Pancreas (tissue), 10 donors: ENCODE results near the gene DHRS2. TPM values are rescaled to one million over a fixed set of nuclear protein-coding genes. Genes with fewer than 3 reads are reported as not detected.
"Not testable (repeated sequence)": the region's sequence is repeated elsewhere in the genome, so short reads cannot be mapped to it uniquely, and the experiment has no call there.

Experiments
- ATAC-seq, 4 donors: fragments of 200-7000 bp; cut with Tn5 transposase; one replicate each; pipeline versions ENCODE4 v1.8.0 to v1.9.1; 2020; ENCODE audit warnings: mild to moderate bottlenecking in 4 of 4, moderate library complexity in 4 of 4
- DNase-seq, 6 donors: peaks; one replicate each; pipeline ENCODE4 v3.0.0-alpha.2; 2020
- FAIRE-seq: peaks from 2 replicates; lab custom pipeline; 2012; peaks lifted over from hg19 to GRCh38; lab: Jason Lieb, UNC
- H3K27ac ChIP-seq, 4 donors: fragments of 200-600 bp; sonication (generic); 1 replicate in 3 of 4; 2 replicates in 1 of 4; pipeline versions ENCODE4 v1.5.0 to v1.8.0; 2020
- H3K27me3 ChIP-seq, 4 donors: fragments of 200-600 bp; one replicate each; pipeline ENCODE4 v1.8.0; 2021
- H3K36me3 ChIP-seq, 3 donors: fragments of 200-600 bp; sonication (generic) in 1 of 3; one replicate each; pipeline versions ENCODE4 v1.5.0 to v1.8.0; 2020 to 2021
- H3K4me1 ChIP-seq, 3 donors: fragments of 200-600 bp; one replicate each; pipeline ENCODE4 v1.8.0; 2021
- H3K4me3 ChIP-seq, 4 donors: fragments of 200-600 bp; sonication (generic) in 2 of 4; one replicate each; pipeline versions ENCODE4 v1.5.0 to v1.8.0; 2020 to 2021
- H3K9me3 ChIP-seq, 4 donors: fragments of 200-600 bp; one replicate each; pipeline ENCODE4 v1.8.0; 2021
- WGBS, 2 donors: extraction: QIAGEN DNeasy Blood & Tissue Kit; methylation state at CpG; one replicate each; pipeline ENCODE4 v1.1.7; 2013; 5-methylcytosine and 5-hydroxymethylcytosine counted together
- intact Hi-C, 3 donors: fragments of 100-400 bp; cut with DNase I; formaldehyde crosslinking; loops; one replicate each; pipeline versions ENCODE4 v1.11.1 to v1.14.2; 2022
- polyA plus RNA-seq, 2 donors: library from polyadenylated mRNA; stranded (reverse); fragments of 200-250 nt; gene quantifications; one replicate each; pipeline ENCODE4 v1.2.3, GENCODE V29; 2013
- total RNA-seq, 6 donors: library from RNA; stranded (reverse); fragmentation: NEBNext Ultra II Directional in 4 of 6; extraction: Animal tissue kit (Norgen Biotek cat#: 25700) in 4 of 6; gene quantifications; one replicate each; pipeline versions ENCODE4 v1.2.1 to v1.2.4, GENCODE V29; 2021 to 2023
- TF ChIP-seq, protein P1 (sequence below), 4 donors: fragments of 200-600 bp; sonication (generic) in 3 of 4; IDR thresholded peaks; one replicate each; pipeline versions ENCODE4 v1.5.0 to v1.8.0; 2021; ENCODE audit warnings: antibody characterized with exemption in 4 of 4
- donor health status: healthy with polysubstance abuse.
- donor health status: DM: no; HTN: no; CAD: no; lungs with moderate emphysema.
- donor health status: DM: no; HTN: no; CAD: no.
- donor health status: control.
- donor health status: control.
- donor health status: Bipolar disorder and iron deficiency.
- donor health status: DM: yes; HTN: yes; CAD: no.
- donor health status: DM: no; HTN: no; CAD: no.
- donor health status: DM: no; HTN: no; CAD: no.
- donor health status: DM: yes; HTN: yes; CAD: no.

The DHRS2 gene
- total and polyA plus RNA-seq, 8 donors, result 0.43 to 21.6 (median 4.8) TPM

DNA sequence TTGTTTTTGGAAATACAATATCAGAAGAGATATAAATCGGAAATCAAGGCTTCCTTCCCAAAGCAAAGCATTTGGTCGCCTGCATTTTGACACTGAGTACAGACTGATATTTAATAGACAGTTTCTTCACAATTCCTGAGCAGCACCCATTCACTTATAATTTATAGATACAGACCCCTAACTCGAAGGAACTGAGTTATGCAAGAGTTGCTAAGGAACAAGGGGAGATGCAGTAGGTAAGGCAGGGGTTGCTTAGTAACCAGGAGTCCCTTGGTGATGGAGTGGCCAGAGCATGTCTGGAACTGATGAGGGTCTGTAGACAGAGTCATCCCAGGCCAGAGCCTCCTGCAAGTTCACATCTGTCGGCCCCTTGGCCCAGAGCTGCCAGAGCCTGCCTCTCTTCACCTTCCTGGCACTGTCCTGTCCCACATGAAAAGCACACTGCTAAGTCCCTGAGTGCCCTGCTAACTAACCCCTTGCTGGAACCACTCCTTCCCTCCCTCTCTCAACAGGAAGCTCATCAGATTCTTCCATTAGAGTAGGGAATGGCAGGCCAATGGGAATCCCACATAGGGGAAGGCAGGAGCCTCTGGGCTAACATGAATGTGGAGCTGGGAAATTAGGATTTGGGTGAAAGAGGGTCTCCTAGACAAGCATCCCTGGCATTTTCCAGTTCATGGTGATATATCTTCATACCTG, 3.6 kb upstream of the DHRS2 start:
- Histone ChIP-seq H3K4me3 (no peak overlapping the region), H3K36me3 (no peaks in the 10 kb centered on the region), H3K27me3 (no peaks in the 10 kb centered on the region), H3K4me1 (peaks cover 0 to 14% (median 4%) of the 10 kb centered on the region in 3 donors), H3K27ac (peak overlapping the region; percentile 39 to 87 (median 69)), H3K9me3 (no peaks in the 10 kb centered on the region)
- intact Hi-C loops, result no loop called here
- no peak for FAIRE-seq
- no peak for DNase-seq
- ATAC-seq, result peak; percentile 6 to 17 (median 14)
- TF ChIP-seq, protein P1, sequence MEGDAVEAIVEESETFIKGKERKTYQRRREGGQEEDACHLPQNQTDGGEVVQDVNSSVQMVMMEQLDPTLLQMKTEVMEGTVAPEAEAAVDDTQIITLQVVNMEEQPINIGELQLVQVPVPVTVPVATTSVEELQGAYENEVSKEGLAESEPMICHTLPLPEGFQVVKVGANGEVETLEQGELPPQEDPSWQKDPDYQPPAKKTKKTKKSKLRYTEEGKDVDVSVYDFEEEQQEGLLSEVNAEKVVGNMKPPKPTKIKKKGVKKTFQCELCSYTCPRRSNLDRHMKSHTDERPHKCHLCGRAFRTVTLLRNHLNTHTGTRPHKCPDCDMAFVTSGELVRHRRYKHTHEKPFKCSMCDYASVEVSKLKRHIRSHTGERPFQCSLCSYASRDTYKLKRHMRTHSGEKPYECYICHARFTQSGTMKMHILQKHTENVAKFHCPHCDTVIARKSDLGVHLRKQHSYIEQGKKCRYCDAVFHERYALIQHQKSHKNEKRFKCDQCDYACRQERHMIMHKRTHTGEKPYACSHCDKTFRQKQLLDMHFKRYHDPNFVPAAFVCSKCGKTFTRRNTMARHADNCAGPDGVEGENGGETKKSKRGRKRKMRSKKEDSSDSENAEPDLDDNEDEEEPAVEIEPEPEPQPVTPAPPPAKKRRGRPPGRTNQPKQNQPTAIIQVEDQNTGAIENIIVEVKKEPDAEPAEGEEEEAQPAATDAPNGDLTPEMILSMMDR (IDR thresholded peaks at IDR 0.05), result no peak
- WGBS, 2 donors, result 30 to 31% methylated on average over 4 of the region's 4 CpGs

DNA sequence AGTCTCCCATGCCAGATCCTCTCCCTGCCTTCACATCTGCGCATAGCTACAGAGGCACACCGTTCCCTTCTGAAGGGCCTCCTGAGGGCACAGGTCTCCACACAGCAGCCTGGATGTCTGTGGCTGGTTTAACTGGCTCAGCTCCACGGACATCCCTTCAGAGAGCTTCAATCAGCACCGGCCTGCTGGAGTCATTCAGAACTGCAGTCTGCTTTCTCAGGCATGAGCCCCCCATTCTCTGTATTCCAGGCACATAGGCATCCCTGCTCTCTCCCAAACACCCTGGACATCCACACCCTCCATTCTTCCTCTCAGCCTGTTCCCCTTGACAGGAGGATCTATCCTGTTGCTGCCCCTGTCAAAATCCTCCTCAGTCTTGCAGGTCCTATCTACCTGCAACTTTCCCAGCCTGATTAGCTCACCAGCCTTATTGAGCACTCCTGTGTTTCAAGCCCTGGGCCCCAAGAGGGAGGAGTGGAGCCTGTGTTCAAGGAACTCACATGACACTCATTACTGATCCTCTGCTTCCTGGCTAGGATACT, 2.9 kb upstream of the DHRS2 start:
- ATAC-seq (no peak), FAIRE-seq (no peak), DNase-seq (no peak)
- H3K9me3 ChIP-seq, result no peaks in the 10 kb centered on the region
- intact Hi-C loops, result no loop called here
- no peaks in the 10 kb centered on the region for H3K27me3 ChIP-seq
- TF ChIP-seq, protein P1 (IDR thresholded peaks at IDR 0.05), result no peak
- no peak overlapping the region for H3K4me3 ChIP-seq
- 85% methylated on average over 4 of the region's 4 CpGs for WGBS, 2 donors
- H3K27ac ChIP-seq, result peak overlapping the region in 2 of 4 donors; percentile 85 to 87
- H3K4me1 ChIP-seq, result peaks cover 0 to 14% (median 4%) of the 10 kb centered on the region in 3 donors
- H3K36me3 ChIP-seq, result no peaks in the 10 kb centered on the region

DNA sequence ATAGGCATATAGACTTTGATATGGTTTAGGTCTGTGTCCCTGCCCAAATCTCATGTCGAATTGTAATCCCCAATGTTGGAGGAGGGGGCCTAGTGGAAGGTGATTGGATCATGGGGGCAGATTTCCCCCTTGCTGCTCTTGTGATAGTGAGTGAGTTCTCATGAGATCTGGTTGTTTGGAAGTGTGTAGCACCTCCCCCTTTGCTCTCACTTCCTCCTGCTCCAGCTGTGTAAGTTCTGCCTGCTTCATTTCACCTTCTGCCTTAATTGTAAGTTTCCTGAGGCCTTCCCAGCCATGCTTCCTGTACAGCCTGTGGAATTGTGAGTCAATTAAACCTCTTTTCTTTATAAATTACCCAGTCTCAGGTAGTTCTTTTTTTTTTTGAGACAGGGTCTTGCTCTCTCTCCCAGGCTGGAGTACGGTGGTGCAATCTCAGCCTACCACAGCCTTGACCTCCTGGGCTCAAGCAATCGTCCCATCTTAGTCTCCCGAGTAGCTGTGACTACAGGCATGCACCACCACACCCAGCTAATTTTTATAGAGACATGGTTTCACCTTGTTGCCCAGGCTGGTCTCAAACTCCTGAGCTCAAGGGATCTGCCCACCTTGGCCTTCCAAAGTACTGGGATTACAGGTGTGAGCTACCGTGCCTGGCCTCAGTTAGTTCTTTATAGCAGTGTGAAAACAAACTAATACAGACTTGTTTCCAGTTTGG, 1.3 kb upstream of the DHRS2 start:
- intact Hi-C loops, FAIRE-seq: not testable (repeated sequence)

DNA sequence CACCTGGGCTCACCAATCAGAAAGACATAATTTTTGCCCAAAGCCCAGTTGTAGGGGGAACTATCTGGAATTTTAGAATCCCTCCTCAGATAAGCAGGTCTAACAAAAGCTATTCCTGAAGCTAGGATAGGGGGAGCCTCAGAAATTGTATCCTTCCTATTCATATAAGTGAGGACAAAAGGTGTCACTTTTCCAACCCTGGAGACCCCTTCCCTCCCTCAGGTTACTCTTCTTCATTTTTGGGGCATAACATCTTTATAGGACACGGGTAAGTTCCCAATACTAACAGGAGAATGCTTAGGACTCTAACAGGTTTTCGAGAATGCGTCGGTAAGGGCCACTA, 1.1 kb downstream of the DHRS2 start:
- FAIRE-seq, H3K4me3 ChIP-seq, H3K27me3 ChIP-seq, H3K4me1 ChIP-seq, DNase-seq, H3K27ac ChIP-seq, intact Hi-C loops, H3K9me3 ChIP-seq, ATAC-seq, H3K36me3 ChIP-seq: not testable (repeated sequence)
- 91 to 97% methylated on average over 4 of the region's 4 CpGs for WGBS, 2 donors

More for the DNA sequence above, 1.3 kb upstream of the DHRS2 start:
- H3K4me3 ChIP-seq, DNase-seq, H3K27ac ChIP-seq, H3K27me3 ChIP-seq, H3K36me3 ChIP-seq, H3K9me3 ChIP-seq, ATAC-seq: not testable (repeated sequence)
- peaks cover 0 to 14% (median 4%) of the 10 kb centered on the region in 3 donors for H3K4me1 ChIP-seq
- 74 to 83% methylated on average over 5 of the region's 5 CpGs for WGBS, 2 donors

DNA sequence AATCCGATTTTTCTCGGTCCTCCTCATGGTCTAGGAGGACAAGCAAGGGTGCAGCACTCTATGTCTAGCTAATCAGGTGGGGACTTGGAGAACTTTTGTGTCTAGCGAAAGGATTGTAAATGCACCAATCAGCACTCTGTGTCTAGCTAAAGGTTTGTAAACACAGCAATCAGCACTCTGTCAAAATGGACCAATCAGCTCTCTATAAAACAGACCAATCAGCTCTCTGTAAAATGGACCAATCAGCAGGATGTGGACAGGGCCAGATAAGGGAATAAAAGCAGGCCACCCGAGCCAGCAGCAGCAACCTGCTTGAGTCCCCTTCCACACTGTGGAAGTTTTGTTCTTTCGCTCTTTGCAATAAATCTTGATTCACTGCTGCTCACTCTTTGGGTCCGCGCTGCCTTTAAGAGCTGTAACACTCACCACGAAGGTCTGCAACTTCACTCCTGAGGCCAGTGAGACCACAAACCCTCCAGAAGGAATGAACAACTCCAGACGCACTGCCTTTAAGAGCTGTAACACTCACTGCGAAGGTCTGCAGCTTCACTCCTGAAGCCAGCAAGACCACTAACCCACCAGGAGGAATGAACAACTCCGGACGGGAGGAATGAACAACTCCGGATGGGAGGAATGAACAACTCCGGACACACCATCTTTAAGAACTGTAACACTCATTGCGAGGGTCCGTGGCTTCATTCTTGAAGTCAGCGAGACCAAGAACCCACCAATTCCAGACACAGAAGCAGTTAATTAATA, 1.7 kb downstream of the DHRS2 start:
- DNase-seq, H3K9me3 ChIP-seq, H3K27ac ChIP-seq, ATAC-seq, H3K4me3 ChIP-seq, intact Hi-C loops, H3K36me3 ChIP-seq, H3K27me3 ChIP-seq, FAIRE-seq, H3K4me1 ChIP-seq: not testable (repeated sequence)
- WGBS, 2 donors, result 85 to 90% methylated on average over 17 of the region's 17 CpGs

DNA sequence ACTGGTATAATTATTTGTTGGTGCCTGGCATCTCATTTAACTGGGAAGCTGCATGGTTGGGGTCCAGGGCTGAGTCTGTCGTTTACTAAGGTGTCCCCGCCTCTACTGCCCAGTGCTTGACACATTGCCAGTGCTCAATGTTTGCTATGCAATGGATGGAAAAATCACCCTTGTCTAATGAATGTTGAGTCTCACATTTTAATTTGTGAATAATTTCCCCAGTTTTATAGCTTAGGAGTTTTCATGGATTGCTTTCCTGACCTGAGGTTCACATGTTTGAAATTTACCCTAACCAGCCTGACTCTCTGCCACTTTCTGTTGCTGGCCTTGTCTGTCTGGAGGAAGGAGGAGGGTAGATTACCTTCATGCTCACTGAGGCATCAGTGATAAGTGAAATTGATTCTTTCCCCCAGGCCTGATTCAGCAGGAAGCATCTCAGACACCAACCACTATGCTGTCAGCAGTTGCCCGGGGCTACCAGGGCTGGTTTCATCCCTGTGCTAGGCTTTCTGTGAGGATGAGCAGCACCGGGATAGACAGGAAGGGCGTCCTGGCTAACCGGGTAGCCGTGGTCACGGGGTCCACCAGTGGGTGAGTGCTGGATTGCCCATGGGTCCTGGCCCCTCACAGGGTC, 2.4 kb downstream of the DHRS2 start:
- H3K4me1 ChIP-seq, result no peaks in the 10 kb centered on the region
- H3K27me3 ChIP-seq, result no peaks in the 10 kb centered on the region
- H3K9me3 ChIP-seq, result no peaks in the 10 kb centered on the region
- WGBS, 2 donors, result 80 to 86% methylated on average over 8 of the region's 8 CpGs
- TF ChIP-seq, protein P1 (IDR thresholded peaks at IDR 0.05), result no peak
- H3K4me3 ChIP-seq, result no peak overlapping the region
- H3K27ac ChIP-seq, result no peak overlapping the region
- no peaks in the 10 kb centered on the region for H3K36me3 ChIP-seq
- ATAC-seq, result peak in 3 of 4 donors; percentile 37 to 78 (median 63)
- no peak for DNase-seq
- intact Hi-C loops, result no loop called here
- no peak for FAIRE-seq
